DND-41 (cell line): ENCODE data around the gene ANKFN1.

Experiments
- ATAC-seq: fragments of 200-7000 bp; cut with Tn5 transposase; 3 replicates; pipeline ENCODE4 v1.9.1; 2021; ENCODE audit warnings: low read depth; ENCODE audit not compliant: insufficient read depth
- DNase-seq: peaks from one replicate; pipeline ENCODE4 v3.0.0-alpha.2; 2020
- H2AFZ ChIP-seq: 2 replicates; pipeline ENCODE4 v1.6.0; 2012; ENCODE audit warnings: low read depth, low read length
- H3K27ac ChIP-seq: 2 replicates; pipeline ENCODE4 v1.5.1; 2012; ENCODE audit warnings: low read length, inconsistent platforms
- H3K27me3 ChIP-seq: fragments of 200-600 bp; sonication (generic); 2 replicates; pipeline ENCODE4 v1.6.0; 2012; ENCODE audit warnings: low read length, mild to moderate bottlenecking, inconsistent platforms; ENCODE audit not compliant: insufficient read depth, poor library complexity
- H3K36me3 ChIP-seq: 2 replicates; pipeline ENCODE4 v1.5.1; 2012; ENCODE audit warnings: low read length, inconsistent platforms; ENCODE audit not compliant: insufficient read depth
- H3K4me1 ChIP-seq: 2 replicates; pipeline ENCODE4 v1.5.1; 2012; ENCODE audit warnings: mild to moderate bottlenecking, low read length; ENCODE audit not compliant: insufficient read depth
- H3K4me2 ChIP-seq: 2 replicates; pipeline ENCODE4 v1.6.0; 2012; ENCODE audit warnings: mild to moderate bottlenecking, moderate library complexity, low read length, inconsistent platforms; ENCODE audit not compliant: insufficient read depth
- H3K4me3 ChIP-seq, 2 experiments: fragments of 200-600 bp in 1 of 2; shearing (Covaris generic) in 1 of 2; 2 replicates each; pipeline ENCODE4 v1.5.1; 2012 to 2016; ENCODE audit warnings: inconsistent platforms in 2 of 2, low read length in 2 of 2, mild to moderate bottlenecking in 2 of 2, low read depth in 1 of 2, moderate library complexity in 1 of 2
- H3K79me2 ChIP-seq: 2 replicates; pipeline ENCODE4 v1.6.0; 2012; ENCODE audit warnings: low read length, inconsistent platforms; ENCODE audit not compliant: insufficient read depth
- H3K9ac ChIP-seq: 2 replicates; pipeline ENCODE4 v1.6.0; 2012; ENCODE audit warnings: low read depth, mild to moderate bottlenecking, inconsistent platforms, low read length, moderate library complexity
- H3K9me3 ChIP-seq: 2 replicates; pipeline ENCODE4 v1.5.1; 2012; ENCODE audit warnings: low read length, moderate library complexity, mild to moderate bottlenecking, inconsistent platforms; ENCODE audit not compliant: insufficient read depth, severe bottlenecking
- H4K20me1 ChIP-seq: 2 replicates; pipeline ENCODE4 v1.6.0; 2012; ENCODE audit warnings: low read length; ENCODE audit not compliant: insufficient read depth
- CTCF ChIP-seq: IDR thresholded peaks from 2 replicates; pipeline ENCODE4 v1.5.1; 2012; ENCODE audit warnings: borderline replicate concordance, low read length, moderate library complexity, mild to moderate bottlenecking; ENCODE audit not compliant: poor library complexity, severe bottlenecking; ENCODE audit errors: extremely low read depth
- EZH2 ChIP-seq: IDR thresholded peaks from 3 replicates; pipeline ENCODE4 v1.6.1; 2012; ENCODE audit warnings: borderline replicate concordance, low read depth, mild to moderate bottlenecking, moderate library complexity, low read length, inconsistent platforms; ENCODE audit not compliant: severe bottlenecking

ANKFN1 gene

DNA sequence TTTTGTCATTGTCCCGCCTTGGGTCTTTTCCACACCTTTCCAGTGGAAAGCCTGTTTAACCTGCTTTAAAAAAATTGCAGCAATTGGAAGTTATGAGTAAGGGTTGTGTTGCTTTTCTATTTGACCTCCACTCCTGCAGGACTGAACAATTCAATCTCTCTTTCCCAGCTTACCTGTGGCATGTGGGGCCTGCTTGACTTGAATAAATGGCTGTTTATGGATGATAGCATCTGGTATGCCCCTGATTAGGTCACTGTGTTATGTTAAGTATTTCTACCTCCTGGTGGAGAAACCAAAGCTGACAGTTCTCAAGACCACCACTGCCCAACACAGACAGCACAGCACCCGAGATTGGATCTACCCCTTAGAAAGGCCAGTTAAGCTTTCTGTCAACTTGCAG is 375.4 kb downstream of the ANKFN1 start:
- Histone ChIP-seq H3K9ac (no peak overlapping the region), H3K36me3 (no peaks in the 10 kb centered on the region), H3K27ac (no peak overlapping the region), H2AFZ (no peak overlapping the region), H3K27me3 (no peaks in the 10 kb centered on the region), H3K4me2 (no peak overlapping the region), H3K9me3 (no peaks in the 10 kb centered on the region), H3K4me1 (no peaks in the 10 kb centered on the region), H3K79me2 (no peaks in the 10 kb centered on the region), H3K4me3 (no peak overlapping the region), H4K20me1 (no peaks in the 10 kb centered on the region)
- DNase-seq (no peak), ATAC-seq (no peak)
- TF ChIP-seq EZH2 (no peak), CTCF (no peak)

DNA sequence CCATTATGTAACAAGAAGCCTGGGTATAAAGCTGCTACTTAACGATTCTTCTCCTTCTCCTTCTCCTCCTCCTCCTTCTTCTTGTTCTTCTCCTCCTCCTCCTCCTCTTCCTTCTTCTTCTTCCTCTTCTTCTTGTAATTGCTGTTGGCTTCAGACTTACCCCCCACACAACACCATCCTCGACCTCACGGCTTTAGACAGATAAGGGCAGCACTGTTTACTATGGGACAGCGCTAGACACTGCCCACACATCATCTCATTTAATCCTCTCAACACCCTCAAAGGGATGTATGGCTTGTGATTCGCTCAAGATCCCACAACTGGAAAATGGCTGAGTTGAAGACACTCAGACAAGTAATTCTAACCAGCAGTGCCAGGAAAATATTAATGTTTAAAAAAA is 379.7 kb downstream of the ANKFN1 start:
- H3K36me3 ChIP-seq = no peaks in the 10 kb centered on the region
- H3K79me2 ChIP-seq = no peaks in the 10 kb centered on the region
- no peak overlapping the region for H3K27ac ChIP-seq
- H3K4me3 ChIP-seq = no peak overlapping the region
- no peaks in the 10 kb centered on the region for H3K9me3 ChIP-seq
- no peaks in the 10 kb centered on the region for H4K20me1 ChIP-seq
- ATAC-seq (no peak), DNase-seq (no peak)
- H3K4me1 ChIP-seq = no peaks in the 10 kb centered on the region
- H3K27me3 ChIP-seq = no peaks in the 10 kb centered on the region
- no peak overlapping the region for H2AFZ ChIP-seq
- no peak overlapping the region for H3K9ac ChIP-seq
- TF ChIP-seq CTCF = no peak
- TF ChIP-seq EZH2 = no peak
- no peak overlapping the region for H3K4me2 ChIP-seq

- H3K27me3 ChIP-seq = peaks cover 2% of the 10 kb centered on the region
- no peaks in the 10 kb centered on the region for H3K4me1 ChIP-seq
- no peaks in the 10 kb centered on the region for H3K36me3 ChIP-seq
- no peak overlapping the region for H3K4me3 ChIP-seq
- no peak overlapping the region for H3K27ac ChIP-seq
- DNase-seq (no peak), ATAC-seq (no peak)
- no peaks in the 10 kb centered on the region for H4K20me1 ChIP-seq
- no peaks in the 10 kb centered on the region for H3K9me3 ChIP-seq
- no peak overlapping the region for H3K4me2 ChIP-seq
- no peak overlapping the region for H3K9ac ChIP-seq
- no peak overlapping the region for H2AFZ ChIP-seq
- no peaks in the 10 kb centered on the region for H3K79me2 ChIP-seq
- TF ChIP-seq CTCF (no peak), EZH2 (no peak)
Observed at GRCh38 chr17:56536766-56537165, 383.5 kb downstream of the ANKFN1 start.

GRCh38 chr17:56540836-56541235 is 387.6 kb downstream of the ANKFN1 start:
- Histone ChIP-seq H3K4me3 (no peak overlapping the region), H3K9ac (no peak overlapping the region), H3K36me3 (no peaks in the 10 kb centered on the region), H3K4me2 (no peak overlapping the region), H3K27me3 (peaks cover 2% of the 10 kb centered on the region), H3K27ac (no peak overlapping the region), H2AFZ (no peak overlapping the region), H4K20me1 (no peaks in the 10 kb centered on the region), H3K9me3 (no peaks in the 10 kb centered on the region), H3K4me1 (no peaks in the 10 kb centered on the region), H3K79me2 (no peaks in the 10 kb centered on the region)
- TF ChIP-seq EZH2 (no peak), CTCF (no peak)
- no peak for ATAC-seq
- DNase-seq = no peak
